ENCODE results near the gene ZNF91.

DNA sequence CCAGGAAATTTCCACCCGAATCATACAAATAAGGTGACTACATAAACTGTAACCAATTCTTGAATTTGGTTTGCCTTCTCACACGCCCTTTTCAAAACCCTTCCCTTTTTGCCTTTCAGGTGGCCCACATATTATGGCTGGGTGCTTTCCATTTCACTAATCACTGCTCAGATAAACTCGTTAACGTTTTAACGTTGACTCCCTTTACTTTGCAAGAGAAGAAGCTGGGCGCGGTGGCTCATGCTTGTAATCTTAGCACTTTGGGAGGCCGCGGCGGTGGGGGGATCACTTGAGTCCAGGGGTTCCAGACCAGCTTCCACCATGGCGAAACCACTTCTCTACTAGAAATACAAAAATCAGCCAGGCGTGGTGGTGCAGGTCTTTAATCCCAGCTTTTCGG, 19.8 kb upstream of the ZNF91 start:
- TF ChIP-seq, protein P1, sequence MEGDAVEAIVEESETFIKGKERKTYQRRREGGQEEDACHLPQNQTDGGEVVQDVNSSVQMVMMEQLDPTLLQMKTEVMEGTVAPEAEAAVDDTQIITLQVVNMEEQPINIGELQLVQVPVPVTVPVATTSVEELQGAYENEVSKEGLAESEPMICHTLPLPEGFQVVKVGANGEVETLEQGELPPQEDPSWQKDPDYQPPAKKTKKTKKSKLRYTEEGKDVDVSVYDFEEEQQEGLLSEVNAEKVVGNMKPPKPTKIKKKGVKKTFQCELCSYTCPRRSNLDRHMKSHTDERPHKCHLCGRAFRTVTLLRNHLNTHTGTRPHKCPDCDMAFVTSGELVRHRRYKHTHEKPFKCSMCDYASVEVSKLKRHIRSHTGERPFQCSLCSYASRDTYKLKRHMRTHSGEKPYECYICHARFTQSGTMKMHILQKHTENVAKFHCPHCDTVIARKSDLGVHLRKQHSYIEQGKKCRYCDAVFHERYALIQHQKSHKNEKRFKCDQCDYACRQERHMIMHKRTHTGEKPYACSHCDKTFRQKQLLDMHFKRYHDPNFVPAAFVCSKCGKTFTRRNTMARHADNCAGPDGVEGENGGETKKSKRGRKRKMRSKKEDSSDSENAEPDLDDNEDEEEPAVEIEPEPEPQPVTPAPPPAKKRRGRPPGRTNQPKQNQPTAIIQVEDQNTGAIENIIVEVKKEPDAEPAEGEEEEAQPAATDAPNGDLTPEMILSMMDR (IDR thresholded peaks at IDR 0.05) = no peak
- TF ChIP-seq POLR2A (IDR thresholded peaks at IDR 0.05) (no peak), POLR2AphosphoS5 (IDR thresholded peaks at IDR 0.05) (no peak)
